T-cell (primary cell): ENCODE data around the gene SLC8A3. TPM values are rescaled to one million over a fixed set of nuclear protein-coding genes. Genes with fewer than 3 reads are reported as not detected.

Experiments
- ATAC-seq, 4 experiments: fragments of 200-7000 bp in 3 of 4; fragments of 150-1000 bp in 1 of 4; cut with Tn5 transposase; replicated peaks in 1 of 4; 1 replicate in 3 of 4; 2 replicates in 1 of 4; pipeline ENCODE4 v1.10.0; 2021; ENCODE audit warnings: moderate library complexity in 3 of 4, mild to moderate bottlenecking in 2 of 4, moderate number of reproducible peaks in 1 of 4
- CTCF ChIA-PET, 2 donors: fragments of 300-600 bp; sonication (Branson Sonifier 250); formaldehyde crosslinking; loops; one replicate each; lab custom pipeline; 2022; ENCODE audit warnings: antibody characterized with exemption in 2 of 2; lab: Charles Lee
- POLR2A ChIA-PET, 2 donors: fragments of 300-600 bp; sonication (Branson Sonifier 250); formaldehyde crosslinking; loops; one replicate each; lab custom pipeline; 2022; ENCODE audit warnings: antibody characterized with exemption in 2 of 2; lab: Charles Lee
- DNase-seq, 35 experiments: peaks; one replicate each; pipeline versions ENCODE4 v3.0.0 to v3.0.0-alpha.2; 2013 to 2023
- H3K27ac ChIP-seq: one replicate; pipeline ENCODE4 v1.5.1; 2013; ENCODE audit warnings: low read length
- H3K27me3 ChIP-seq, 2 experiments: replicated peaks in 1 of 2; 1 replicate in 1 of 2; 2 replicates in 1 of 2; pipeline versions ENCODE4 v1.6.1 to v1.7.0; 2013; ENCODE audit warnings: low read length in 1 of 2, mixed read lengths in 1 of 2; ENCODE audit not compliant: control insufficient read depth in 2 of 2, insufficient read depth in 2 of 2; ENCODE audit errors: extremely low read depth in 1 of 2
- H3K36me3 ChIP-seq, 2 donors: 1 replicate in 1 of 2; 2 replicates in 1 of 2; pipeline versions ENCODE4 v1.6.1 to v1.7.0; 2013; ENCODE audit warnings: low read length in 1 of 2; ENCODE audit not compliant: control insufficient read depth in 2 of 2, insufficient read depth in 1 of 2; ENCODE audit errors: extremely low read depth in 1 of 2
- H3K4me1 ChIP-seq, 2 experiments: 1 replicate in 1 of 2; 2 replicates in 1 of 2; pipeline versions ENCODE4 v1.6.1 to v1.7.0; 2013; ENCODE audit warnings: low read length in 2 of 2, mixed read lengths in 1 of 2; ENCODE audit not compliant: insufficient read depth in 2 of 2, control insufficient read depth in 1 of 2; ENCODE audit errors: extremely low read depth in 1 of 2
- H3K4me3 ChIP-seq, 2 donors: 1 replicate in 1 of 2; 2 replicates in 1 of 2; pipeline versions ENCODE4 v1.5.1 to v1.7.0; 2013; ENCODE audit warnings: mild to moderate bottlenecking in 2 of 2, low read length in 1 of 2, moderate library complexity in 1 of 2; ENCODE audit not compliant: control insufficient read depth in 1 of 2; ENCODE audit errors: extremely low read depth in 1 of 2
- H3K9me3 ChIP-seq: 2 replicates; pipeline ENCODE4 v1.7.0; 2013
- H3K27ac Mint-ChIP-seq, 2 donors: one replicate each; pipeline ENCODE4 v1.8.0; 2020 to 2021; ENCODE audit warnings: mild to moderate bottlenecking in 2 of 2, mixed read lengths in 2 of 2
- H3K27me3 Mint-ChIP-seq, 2 donors: one replicate each; pipeline ENCODE4 v1.8.0; 2021 to 2022; ENCODE audit warnings: mixed read lengths in 2 of 2
- H3K36me3 Mint-ChIP-seq: one replicate; pipeline ENCODE4 v1.8.0; 2021; ENCODE audit warnings: mixed read lengths
- H3K4me1 Mint-ChIP-seq, 3 donors: one replicate each; pipeline ENCODE4 v1.8.0; 2020 to 2022; ENCODE audit warnings: mixed read lengths in 3 of 3, mild to moderate bottlenecking in 1 of 3
- H3K4me3 Mint-ChIP-seq, 3 donors: one replicate each; pipeline ENCODE4 v1.8.0; 2020 to 2022; ENCODE audit warnings: mild to moderate bottlenecking in 3 of 3, mixed read lengths in 3 of 3, moderate library complexity in 3 of 3
- H3K9me3 Mint-ChIP-seq, 3 donors: one replicate each; pipeline ENCODE4 v1.8.0; 2020 to 2022; ENCODE audit warnings: mixed read lengths in 3 of 3
- WGBS: methylation state at CpG from one replicate; pipeline ENCODE4 v1.1.5; 2013; ENCODE audit warnings: missing lambda C conversion rate; ENCODE audit not compliant: insufficient coverage; 5-methylcytosine and 5-hydroxymethylcytosine counted together
- total RNA-seq, 35 experiments: library from RNA in 6 of 35; stranded (reverse) in 6 of 35; fragments of 120-200 nt in 1 of 35; gene quantifications; one replicate each; pipeline versions ENCODE4 v1.2.1 to v1.2.4 and lab custom pipeline; 2013 to 2026

Gene SLC8A3
- total RNA-seq, 5 donors from 2014 or later (not counting 1 experiment from before 2014, with no cell fraction given), result 0.06 to 0.21 (median 0.10) TPM; not detected in 2

DNA sequence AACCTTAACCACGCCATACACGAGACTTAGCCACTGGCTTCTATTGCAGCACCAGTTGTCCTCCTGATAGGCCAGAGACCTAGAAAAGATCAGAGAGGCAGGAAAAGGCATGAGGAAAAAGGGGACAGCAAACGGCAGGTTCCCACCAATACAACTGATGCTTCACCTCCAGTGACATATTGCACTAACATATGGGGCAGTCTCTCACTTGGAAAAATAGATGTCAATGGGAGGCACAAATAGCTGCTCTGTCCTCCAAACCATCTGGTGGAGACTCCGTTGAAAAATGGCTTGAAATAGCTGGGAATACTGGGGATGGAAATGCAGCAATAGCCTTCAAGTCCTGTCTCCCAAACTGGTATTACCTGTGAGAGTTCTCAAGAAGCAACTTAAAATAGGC is 20.3 kb downstream of the SLC8A3 start:
- H3K4me3 ChIP-seq, result no peak overlapping the region
- Mint-ChIP-seq H3K27ac (no peak overlapping the region), H3K36me3 (no peaks in the 10 kb centered on the region), H3K4me1 (no peaks in the 10 kb centered on the region), H3K4me3 (no peak overlapping the region), H3K27me3 (peaks cover 21 to 32% of the 10 kb centered on the region in 2 donors), H3K9me3 (no peaks in the 10 kb centered on the region)
- no peak overlapping the region for H3K27ac ChIP-seq
- ChIA-PET POLR2A (no interaction called here), CTCF (no interaction called here)
- no peaks in the 10 kb centered on the region for H3K36me3 ChIP-seq
- H3K27me3 ChIP-seq, result peaks cover 0 to 12% of the 10 kb centered on the region in 2 experiments
- no peaks in the 10 kb centered on the region for H3K4me1 ChIP-seq
- H3K9me3 ChIP-seq, result no peaks in the 10 kb centered on the region
- WGBS, result 85% methylated on average over 3 of the region's 4 CpGs
- ATAC-seq, result no peak
- no peak for DNase-seq

DNA sequence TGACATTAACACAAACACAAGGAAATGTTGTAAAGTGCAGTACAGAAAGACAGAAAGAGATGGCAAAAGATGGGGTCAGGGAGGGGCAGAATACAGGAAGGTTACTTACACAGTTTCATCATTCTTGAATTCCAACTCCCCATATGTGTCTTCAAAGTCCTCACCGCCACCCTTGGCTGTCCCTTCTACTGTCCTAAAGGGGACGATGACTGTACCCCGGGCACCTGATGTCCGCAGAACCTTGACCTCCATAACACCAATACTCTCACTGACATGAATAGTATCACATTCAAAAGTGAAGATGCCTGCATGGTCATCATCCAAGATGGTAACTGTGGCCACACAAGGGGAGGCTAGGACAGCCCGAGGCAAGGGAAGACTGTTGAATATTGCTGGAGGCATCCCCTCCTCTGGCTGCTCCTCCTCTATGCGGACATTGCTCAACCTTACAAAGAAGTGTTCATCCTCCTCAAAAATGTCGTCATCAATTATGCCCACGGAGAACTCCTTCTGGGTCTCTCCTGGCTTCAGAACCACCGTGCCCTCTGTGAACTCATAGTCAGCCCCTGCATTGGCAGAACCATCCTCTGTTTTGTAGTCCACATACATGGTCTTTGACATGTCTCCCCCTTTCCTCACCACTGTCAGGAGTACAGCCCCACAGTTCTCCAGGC is 22.1 kb downstream of the SLC8A3 start:
- Mint-ChIP-seq H3K27me3 (peaks cover 24 to 28% of the 10 kb centered on the region in 2 donors), H3K36me3 (no peaks in the 10 kb centered on the region), H3K4me3 (no peak overlapping the region), H3K9me3 (no peaks in the 10 kb centered on the region), H3K4me1 (no peaks in the 10 kb centered on the region), H3K27ac (no peak overlapping the region)
- ATAC-seq (no peak), DNase-seq (no peak)
- H3K4me3 ChIP-seq, result no peak overlapping the region
- no peak overlapping the region for H3K27ac ChIP-seq
- H3K36me3 ChIP-seq, result no peaks in the 10 kb centered on the region
- H3K27me3 ChIP-seq, result peaks cover 0 to 12% of the 10 kb centered on the region in 2 experiments
- ChIA-PET CTCF (no interaction called here), POLR2A (no interaction called here)
- H3K4me1 ChIP-seq, result no peaks in the 10 kb centered on the region
- 80% methylated on average over 9 of the region's 9 CpGs for WGBS
- no peaks in the 10 kb centered on the region for H3K9me3 ChIP-seq

DNA sequence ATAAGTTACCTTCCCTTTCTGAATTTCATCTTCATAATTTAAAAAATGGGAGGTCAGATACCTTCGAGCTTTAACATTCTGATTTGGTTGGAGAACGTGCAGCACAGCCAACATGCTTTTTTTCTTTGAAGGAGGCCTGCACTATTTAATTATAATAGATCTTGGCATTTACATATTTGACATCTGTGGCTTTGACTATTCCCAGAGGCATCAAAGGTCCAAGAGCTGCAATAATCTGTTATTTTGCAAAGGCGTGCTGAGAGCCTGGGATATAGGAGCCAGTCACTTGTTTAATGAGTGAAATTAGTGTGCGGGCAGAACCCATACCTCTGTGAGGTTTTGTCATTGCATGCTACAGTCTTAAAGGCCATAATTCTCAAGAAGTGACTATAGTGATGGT is 26.4 kb downstream of the SLC8A3 start:
- Mint-ChIP-seq H3K27me3 (peaks cover 18 to 27% of the 10 kb centered on the region in 2 donors), H3K9me3 (no peaks in the 10 kb centered on the region), H3K4me1 (no peaks in the 10 kb centered on the region), H3K4me3 (no peak overlapping the region), H3K36me3 (no peaks in the 10 kb centered on the region), H3K27ac (no peak overlapping the region)
- ATAC-seq (no peak), DNase-seq (no peak)
- CTCF ChIA-PET, result no interaction called here
- H3K4me1 ChIP-seq, result no peaks in the 10 kb centered on the region
- H3K4me3 ChIP-seq, result no peak overlapping the region
- POLR2A ChIA-PET, result interaction anchor here in 1 of 2 donors (0.6 kb wide), 1 partner anchor 1214 kb away, joined by 5 read pairs; no protein-coding TSS in a partner anchor
- peaks cover 0 to 9% of the 10 kb centered on the region in 2 experiments for H3K27me3 ChIP-seq
- no CpG with 5 or more reads among the region's 4 CpGs for WGBS
- no peaks in the 10 kb centered on the region for H3K9me3 ChIP-seq
- H3K36me3 ChIP-seq, result no peaks in the 10 kb centered on the region
- H3K27ac ChIP-seq, result no peak overlapping the region

DNA sequence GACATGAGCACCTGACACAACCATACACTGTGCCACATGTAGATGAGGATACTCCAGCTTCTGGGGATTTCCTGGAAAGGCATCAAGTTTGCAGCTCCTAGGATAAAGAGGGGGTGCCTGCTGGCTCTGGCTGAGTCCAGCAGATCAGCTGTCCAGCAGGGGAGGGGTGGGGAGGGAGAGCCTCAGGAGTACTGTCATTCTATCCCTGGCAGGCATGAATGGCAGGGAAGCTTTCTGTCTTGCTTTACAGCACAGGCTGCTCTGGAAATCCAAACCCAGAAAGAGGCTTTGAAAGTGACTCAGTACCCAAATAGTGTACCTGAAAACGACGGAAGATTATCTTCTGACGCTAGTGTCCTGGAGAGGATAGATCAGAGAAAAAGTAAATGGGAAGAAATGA is 32.2 kb downstream of the SLC8A3 start:
- no peaks in the 10 kb centered on the region for H3K4me1 Mint-ChIP-seq
- no peak overlapping the region for H3K27ac Mint-ChIP-seq
- Histone ChIP-seq H3K4me3 (no peak overlapping the region), H3K9me3 (no peaks in the 10 kb centered on the region), H3K27ac (no peak overlapping the region), H3K36me3 (no peaks in the 10 kb centered on the region), H3K4me1 (no peaks in the 10 kb centered on the region), H3K27me3 (peaks cover 0 to 9% of the 10 kb centered on the region in 2 experiments)
- H3K9me3 Mint-ChIP-seq, result no peaks in the 10 kb centered on the region
- POLR2A ChIA-PET, result no interaction called here
- DNase-seq, result no peak
- 90% methylated on average over 3 of the region's 3 CpGs for WGBS
- H3K4me3 Mint-ChIP-seq, result no peak overlapping the region
- CTCF ChIA-PET, result no interaction called here
- H3K27me3 Mint-ChIP-seq, result peaks cover 9 to 18% of the 10 kb centered on the region in 2 donors
- no peak for ATAC-seq
- H3K36me3 Mint-ChIP-seq, result no peaks in the 10 kb centered on the region

DNA sequence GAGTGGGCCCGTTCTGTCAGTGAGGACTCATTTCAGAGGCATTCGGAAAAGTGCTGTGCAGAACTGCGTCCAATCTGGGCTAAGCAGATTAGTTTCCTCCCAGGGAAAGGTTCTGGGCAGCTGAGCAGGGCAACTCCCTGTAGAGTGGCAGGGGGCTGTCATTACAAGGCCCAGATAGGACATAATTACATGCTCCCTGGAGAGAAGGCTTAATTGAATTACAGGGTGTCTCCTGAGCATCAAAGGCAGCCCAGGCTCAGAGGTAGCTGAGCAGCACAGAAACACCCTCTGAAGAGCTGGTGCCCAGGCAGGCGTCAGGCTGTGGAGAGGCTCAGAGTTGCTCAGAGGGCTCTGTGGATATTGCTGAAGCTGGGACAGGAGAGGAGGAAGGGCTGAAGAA is 36.0 kb downstream of the SLC8A3 start:
- Histone ChIP-seq H3K27me3 (peaks cover 0 to 14% of the 10 kb centered on the region in 2 experiments), H3K4me1 (no peaks in the 10 kb centered on the region), H3K36me3 (no peaks in the 10 kb centered on the region), H3K27ac (no peak overlapping the region), H3K9me3 (no peaks in the 10 kb centered on the region), H3K4me3 (no peak overlapping the region)
- peaks cover 0 to 20% of the 10 kb centered on the region in 2 donors for H3K27me3 Mint-ChIP-seq
- no peak for DNase-seq
- H3K36me3 Mint-ChIP-seq, result no peaks in the 10 kb centered on the region
- H3K9me3 Mint-ChIP-seq, result no peaks in the 10 kb centered on the region
- ATAC-seq, result no peak
- 81% methylated on average over 3 of the region's 4 CpGs for WGBS
- no peak overlapping the region for H3K27ac Mint-ChIP-seq
- no peaks in the 10 kb centered on the region for H3K4me1 Mint-ChIP-seq
- ChIA-PET CTCF (no interaction called here), POLR2A (no interaction called here)
- no peak overlapping the region for H3K4me3 Mint-ChIP-seq

DNA sequence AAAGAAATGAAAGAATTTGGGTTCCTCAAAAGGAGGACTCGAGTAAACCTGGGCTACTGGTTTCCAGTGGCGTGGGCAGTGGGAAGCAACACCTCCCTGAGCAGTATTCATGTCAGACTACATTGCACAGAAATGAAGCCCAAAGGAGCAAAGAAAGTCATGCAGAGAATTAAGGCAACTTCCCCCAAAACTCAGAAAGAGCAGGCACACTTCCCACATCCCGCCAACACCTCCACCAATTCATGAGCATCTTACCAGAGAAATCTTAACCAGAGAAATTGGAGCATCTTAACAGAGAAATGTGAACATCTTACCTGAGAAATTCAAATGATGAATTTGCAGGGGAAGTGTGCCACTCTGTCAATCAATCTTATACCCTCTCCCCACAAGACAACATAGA is 36.7 kb downstream of the SLC8A3 start:
- H3K4me3 Mint-ChIP-seq, result no peak overlapping the region
- Histone ChIP-seq H3K9me3 (no peaks in the 10 kb centered on the region), H3K27me3 (peaks cover 0 to 14% of the 10 kb centered on the region in 2 experiments), H3K4me1 (no peaks in the 10 kb centered on the region), H3K36me3 (no peaks in the 10 kb centered on the region), H3K27ac (no peak overlapping the region), H3K4me3 (no peak overlapping the region)
- POLR2A ChIA-PET, result no interaction called here
- no peak for ATAC-seq
- H3K27ac Mint-ChIP-seq, result no peak overlapping the region
- no peaks in the 10 kb centered on the region for H3K36me3 Mint-ChIP-seq
- no peak for DNase-seq
- peaks cover 5 to 26% of the 10 kb centered on the region in 2 donors for H3K27me3 Mint-ChIP-seq
- no peaks in the 10 kb centered on the region for H3K4me1 Mint-ChIP-seq
- no peaks in the 10 kb centered on the region for H3K9me3 Mint-ChIP-seq
- CTCF ChIA-PET, result no interaction called here
- WGBS, result 100% methylated on average over 1 of the region's 3 CpGs
